Naive thymus-derived CD4-positive, alpha-beta T cell (primary cell): ENCODE measurements around the gene RCOR3. TPM values are rescaled to one million over a fixed set of nuclear protein-coding genes. Genes with fewer than 3 reads are reported as not detected.
A peak's percentile ranks its signal among the peaks of the same experiment; 100 is the strongest.

Experiments used
- ATAC-seq: fragments of 150-1000 bp; cut with Tn5 transposase; 2 replicates; pipeline ENCODE4 v1.10.0; 2021; ENCODE audit warnings: mild to moderate bottlenecking, moderate library complexity
- CTCF ChIA-PET: fragments of 350-600 bp; sonication (Branson Sonifier 250); formaldehyde crosslinking; loops from one replicate; lab custom pipeline; 2021; ENCODE audit warnings: antibody characterized with exemption; lab: Charles Lee
- POLR2A ChIA-PET: fragments of 350-600 bp; sonication (Branson Sonifier 250); formaldehyde crosslinking; loops from one replicate; lab custom pipeline; 2021; ENCODE audit warnings: antibody characterized with exemption, inconsistent platforms; lab: Charles Lee
- DNase-seq, 9 donors: peaks; one replicate each; pipeline versions ENCODE4 v3.0.0 to v3.0.0-alpha.2; 2020 to 2022; ENCODE audit warnings: mixed read lengths in 1 of 9
- H3K27ac ChIP-seq: one replicate; pipeline ENCODE4 v1.7.0; 2013; ENCODE audit warnings: mild to moderate bottlenecking, low read depth, low read length, moderate library complexity
- H3K27me3 ChIP-seq, 2 donors: one replicate each; pipeline ENCODE4 v1.7.0; 2013; ENCODE audit warnings: low read length in 2 of 2, mild to moderate bottlenecking in 2 of 2, moderate library complexity in 2 of 2; ENCODE audit not compliant: control insufficient read depth in 2 of 2, insufficient read depth in 2 of 2
- H3K36me3 ChIP-seq, 3 experiments: 1 replicate in 2 of 3; 2 replicates in 1 of 3; pipeline ENCODE4 v1.7.0; 2013; ENCODE audit warnings: low read length in 3 of 3, mild to moderate bottlenecking in 3 of 3, moderate library complexity in 1 of 3; ENCODE audit not compliant: insufficient read depth in 3 of 3, control insufficient read depth in 2 of 3
- H3K4me1 ChIP-seq, 2 donors: one replicate each; pipeline ENCODE4 v1.7.0; 2013; ENCODE audit warnings: low read length in 2 of 2, mild to moderate bottlenecking in 2 of 2, moderate library complexity in 1 of 2; ENCODE audit not compliant: control insufficient read depth in 2 of 2, insufficient read depth in 2 of 2
- H3K4me3 ChIP-seq: 2 replicates; pipeline ENCODE4 v1.7.0; 2013; ENCODE audit warnings: mild to moderate bottlenecking, low read length
- H3K9me3 ChIP-seq, 3 experiments: 1 replicate in 2 of 3; 2 replicates in 1 of 3; pipeline ENCODE4 v1.7.0; 2013; ENCODE audit warnings: low read length in 3 of 3; ENCODE audit not compliant: control insufficient read depth in 2 of 3
- H3K27ac Mint-ChIP-seq, 9 donors: one replicate each; pipeline ENCODE4 v1.8.0; 2020 to 2022; ENCODE audit warnings: mixed read lengths in 9 of 9, mild to moderate bottlenecking in 8 of 9, moderate library complexity in 5 of 9, inconsistent platforms in 2 of 9
- H3K27me3 Mint-ChIP-seq, 5 donors: one replicate each; pipeline ENCODE4 v1.8.0; 2021 to 2022; ENCODE audit warnings: mixed read lengths in 5 of 5, mild to moderate bottlenecking in 1 of 5
- H3K36me3 Mint-ChIP-seq, 5 donors: one replicate each; pipeline ENCODE4 v1.8.0; 2020 to 2022; ENCODE audit warnings: mixed read lengths in 5 of 5, mild to moderate bottlenecking in 3 of 5, inconsistent platforms in 1 of 5
- H3K4me1 Mint-ChIP-seq, 7 donors: one replicate each; pipeline ENCODE4 v1.8.0; 2020 to 2022; ENCODE audit warnings: mixed read lengths in 7 of 7, mild to moderate bottlenecking in 3 of 7, inconsistent platforms in 1 of 7
- H3K4me3 Mint-ChIP-seq, 10 donors: one replicate each; pipeline ENCODE4 v1.8.0; 2020 to 2022; ENCODE audit warnings: mild to moderate bottlenecking in 10 of 10, mixed read lengths in 10 of 10, moderate library complexity in 6 of 10, inconsistent platforms in 2 of 10
- H3K9me3 Mint-ChIP-seq, 11 donors: one replicate each; pipeline ENCODE4 v1.8.0; 2020 to 2022; ENCODE audit warnings: mixed read lengths in 11 of 11, mild to moderate bottlenecking in 4 of 11, inconsistent platforms in 1 of 11, moderate library complexity in 1 of 11
- intact Hi-C, 2 donors: fragments of 100-400 bp; cut with micrococcal nuclease; formaldehyde crosslinking; loops; one replicate each; pipeline ENCODE4 v1.15.1; 2023
- polyA plus RNA-seq, 2 donors: library from polyadenylated mRNA; unstranded; fragments of 300-500 nt; fragmentation: Illumina TruSeq; gene quantifications; one replicate each; pipeline ENCODE4 v1.2.3, GENCODE V29; 2021
- total RNA-seq, 6 experiments: library from RNA in 5 of 6; stranded (reverse) in 5 of 6; gene quantifications; 1 replicate in 5 of 6; 2 replicates in 1 of 6; pipeline ENCODE4 v1.2.3 and lab custom pipeline; 2021 to 2026

RCOR3 gene
- total and polyA plus RNA-seq, 7 experiments from 2014 or later = 26.8 to 98.0 (median 68.0) TPM

GRCh38 chr1:211343607-211344006, 84.4 kb downstream of the RCOR3 start:
- CTCF ChIA-PET = interaction anchor here (1.2 kb wide), 1 partner anchor 15 kb away, joined by 3 read pairs; no protein-coding TSS in a partner anchor
- no peak overlapping the region for H3K4me3 ChIP-seq
- H3K36me3 Mint-ChIP-seq = peaks cover 3 to 24% (median 13%) of the 10 kb centered on the region in 5 donors
- H3K27ac ChIP-seq = no peak overlapping the region
- no peaks in the 10 kb centered on the region for H3K36me3 ChIP-seq
- H3K27me3 Mint-ChIP-seq = no peaks in the 10 kb centered on the region
- DNase-seq (no peak), ATAC-seq (no peak)
- no peaks in the 10 kb centered on the region for H3K9me3 Mint-ChIP-seq
- H3K27ac Mint-ChIP-seq = peak overlapping the region in 5 of 9 donors; percentile 2 to 84 (median 18)
- H3K4me3 Mint-ChIP-seq = peak overlapping the region in 7 of 10 donors; percentile 3 to 32 (median 8)
- H3K9me3 ChIP-seq = no peaks in the 10 kb centered on the region
- no peaks in the 10 kb centered on the region for H3K27me3 ChIP-seq
- H3K4me1 Mint-ChIP-seq = peaks cover 59 to 96% (median 88%) of the 10 kb centered on the region in 7 donors
- peaks cover 30 to 54% of the 10 kb centered on the region in 2 donors for H3K4me1 ChIP-seq
- intact Hi-C loops = no loop called here
- POLR2A ChIA-PET = no interaction called here

GRCh38 chr1:211344152-211344618, 85.0 kb downstream of the RCOR3 start:
- DNase-seq (no peak), ATAC-seq (peak; percentile 32)
- Histone ChIP-seq H3K4me3 (no peak overlapping the region), H3K9me3 (no peaks in the 10 kb centered on the region), H3K36me3 (no peaks in the 10 kb centered on the region), H3K27ac (no peak overlapping the region), H3K4me1 (peaks cover 24 to 49% of the 10 kb centered on the region in 2 donors), H3K27me3 (no peaks in the 10 kb centered on the region)
- POLR2A ChIA-PET = no interaction called here
- H3K4me3 Mint-ChIP-seq = peak overlapping the region in 4 of 10 donors; percentile 4 to 15 (median 7)
- CTCF ChIA-PET = interaction anchor here (1.2 kb wide), 1 partner anchor 15 kb away, joined by 3 read pairs; no protein-coding TSS in a partner anchor
- no peaks in the 10 kb centered on the region for H3K9me3 Mint-ChIP-seq
- H3K36me3 Mint-ChIP-seq = peaks cover 3 to 23% (median 13%) of the 10 kb centered on the region in 5 donors
- intact Hi-C loops = no loop called here
- H3K4me1 Mint-ChIP-seq = peaks cover 54 to 95% (median 88%) of the 10 kb centered on the region in 7 donors
- H3K27me3 Mint-ChIP-seq = no peaks in the 10 kb centered on the region
- H3K27ac Mint-ChIP-seq = peak overlapping the region in 5 of 9 donors; percentile 2 to 84 (median 15)

- H3K27me3 Mint-ChIP-seq = no peaks in the 10 kb centered on the region
- Histone ChIP-seq H3K27me3 (no peaks in the 10 kb centered on the region), H3K36me3 (no peaks in the 10 kb centered on the region), H3K4me1 (peaks cover 28 to 39% of the 10 kb centered on the region in 2 donors), H3K27ac (no peak overlapping the region), H3K4me3 (no peak overlapping the region), H3K9me3 (no peaks in the 10 kb centered on the region)
- H3K36me3 Mint-ChIP-seq = peaks cover 3 to 38% (median 18%) of the 10 kb centered on the region in 5 donors
- peak overlapping the region in 2 of 10 donors; percentile 8 to 36 for H3K4me3 Mint-ChIP-seq
- peaks cover 56 to 96% (median 93%) of the 10 kb centered on the region in 7 donors for H3K4me1 Mint-ChIP-seq
- intact Hi-C loops = no loop called here
- no peak for ATAC-seq
- no peak for DNase-seq
- no peaks in the 10 kb centered on the region for H3K9me3 Mint-ChIP-seq
- POLR2A ChIA-PET = interaction anchor here (0.8 to 1.0 kb wide), 2 partner anchors 10 to 15 kb away, joined by 3 read pairs; no protein-coding TSS in a partner anchor
- CTCF ChIA-PET = no interaction called here
- peak overlapping the region in 5 of 9 donors; percentile 36 to 71 (median 46) for H3K27ac Mint-ChIP-seq
Observed at GRCh38 chr1:211345719-211346118, 86.6 kb downstream of the RCOR3 start.

- peaks cover 0 to 11% (median 4%) of the 10 kb centered on the region in 11 donors for H3K9me3 Mint-ChIP-seq
- intact Hi-C loops = no loop called here
- H3K27me3 ChIP-seq = no peaks in the 10 kb centered on the region
- no peak overlapping the region for H3K4me3 ChIP-seq
- H3K4me1 Mint-ChIP-seq = peaks cover 58 to 98% (median 89%) of the 10 kb centered on the region in 7 donors
- H3K27ac Mint-ChIP-seq = peak overlapping the region in 6 of 9 donors; percentile 20 to 90 (median 43)
- H3K36me3 ChIP-seq = no peaks in the 10 kb centered on the region
- H3K9me3 ChIP-seq = no peaks in the 10 kb centered on the region
- H3K36me3 Mint-ChIP-seq = peaks cover 6 to 44% (median 23%) of the 10 kb centered on the region in 5 donors
- DNase-seq (no peak), ATAC-seq (no peak)
- H3K27ac ChIP-seq = no peak overlapping the region
- ChIA-PET POLR2A (interaction anchor here (0.6 to 1.6 kb wide), 3 partner anchors 11 to 59 kb away, joined by 4 read pairs; no protein-coding TSS in a partner anchor), CTCF (interaction anchor here (1.0 to 2.4 kb wide), 3 partner anchors 10 to 24 kb away, joined by 3 to 9 read pairs (median 6); no protein-coding TSS in a partner anchor)
- H3K4me1 ChIP-seq = peaks cover 32 to 42% of the 10 kb centered on the region in 2 donors
- H3K27me3 Mint-ChIP-seq = no peaks in the 10 kb centered on the region
- H3K4me3 Mint-ChIP-seq = peak overlapping the region in 3 of 10 donors; percentile 29 to 41 (median 38)
Observed at GRCh38 chr1:211347077-211347844, 88.1 kb downstream of the RCOR3 start.

- no peaks in the 10 kb centered on the region for H3K27me3 Mint-ChIP-seq
- H3K27ac Mint-ChIP-seq = peak overlapping the region in 3 of 9 donors; percentile 9 to 90 (median 19)
- no peak overlapping the region for H3K4me3 ChIP-seq
- no peak overlapping the region for H3K27ac ChIP-seq
- H3K4me1 ChIP-seq = peaks cover 38 to 46% of the 10 kb centered on the region in 2 donors
- peaks cover 60 to 98% (median 86%) of the 10 kb centered on the region in 7 donors for H3K4me1 Mint-ChIP-seq
- no peak overlapping the region for H3K4me3 Mint-ChIP-seq
- H3K9me3 ChIP-seq = no peaks in the 10 kb centered on the region
- ATAC-seq = no peak
- POLR2A ChIA-PET = interaction anchor here (1.4 to 1.5 kb wide), 2 partner anchors 12 to 21 kb away, joined by 4 to 5 read pairs; no protein-coding TSS in a partner anchor
- CTCF ChIA-PET = interaction anchor here (2.4 kb wide), 1 partner anchor 25 kb away, joined by 9 read pairs; no protein-coding TSS in a partner anchor
- H3K36me3 Mint-ChIP-seq = peaks cover 6 to 48% (median 28%) of the 10 kb centered on the region in 5 donors
- intact Hi-C loops = no loop called here
- H3K27me3 ChIP-seq = no peaks in the 10 kb centered on the region
- DNase-seq = no peak
- H3K36me3 ChIP-seq = no peaks in the 10 kb centered on the region
- H3K9me3 Mint-ChIP-seq = peaks cover 0 to 16% (median 5%) of the 10 kb centered on the region in 11 donors
Observed at GRCh38 chr1:211348547-211348946, 89.4 kb downstream of the RCOR3 start.

GRCh38 chr1:211349741-211350140, 90.6 kb downstream of the RCOR3 start:
- Mint-ChIP-seq H3K27ac (peak overlapping the region; percentile 4 to 90 (median 53)), H3K4me3 (peak overlapping the region in 3 of 10 donors; percentile 11 to 36 (median 16)), H3K9me3 (peaks cover 0 to 16% (median 5%) of the 10 kb centered on the region in 11 donors), H3K36me3 (peaks cover 4 to 54% (median 28%) of the 10 kb centered on the region in 5 donors), H3K27me3 (no peaks in the 10 kb centered on the region), H3K4me1 (peaks cover 61 to 98% (median 86%) of the 10 kb centered on the region in 7 donors)
- POLR2A ChIA-PET = interaction anchor here (1.4 kb wide), 1 partner anchor 22 kb away, joined by 5 read pairs; no protein-coding TSS in a partner anchor
- ATAC-seq = no peak
- no peak overlapping the region for H3K4me3 ChIP-seq
- H3K27me3 ChIP-seq = no peaks in the 10 kb centered on the region
- DNase-seq = no peak
- H3K36me3 ChIP-seq = no peaks in the 10 kb centered on the region
- peaks cover 46 to 52% of the 10 kb centered on the region in 2 donors for H3K4me1 ChIP-seq
- no peak overlapping the region for H3K27ac ChIP-seq
- intact Hi-C loops = loop anchor here in 1 of 2 donors (2.0 kb wide), 1 partner anchor 15 kb away; no protein-coding TSS in a partner anchor
- CTCF ChIA-PET = interaction anchor here (0.6 to 1.6 kb wide), 2 partner anchors 23 to 26 kb away, joined by 3 to 4 read pairs; partner anchors contain the start of gene TRAF5
- no peaks in the 10 kb centered on the region for H3K9me3 ChIP-seq
